CD4-positive, CD25-positive, alpha-beta regulatory T cell (primary cell): Measurements from ENCODE around the gene TMEM128. TPM values are rescaled to one million over a fixed set of nuclear protein-coding genes. Genes with fewer than 3 reads are reported as not detected.
"Not testable (repeated sequence)": the region's sequence is repeated elsewhere in the genome, so short reads cannot be mapped to it uniquely, and the experiment has no call there.

Experiments used
- ATAC-seq, 2 donors: fragments of 150-1000 bp; cut with Tn5 transposase; one replicate each; pipeline ENCODE4 v1.10.0; 2021; ENCODE audit warnings: low read depth in 2 of 2, moderate number of reproducible peaks in 2 of 2, moderate library complexity in 1 of 2
- DNase-seq, 3 donors: peaks; one replicate each; pipeline versions ENCODE4 v3.0.0 to v3.0.0-alpha.2; 2012 to 2022; ENCODE audit warnings: mixed read lengths in 1 of 3
- H3K27ac ChIP-seq: one replicate; pipeline ENCODE4 v1.7.0; 2013; ENCODE audit warnings: mild to moderate bottlenecking, low read length; ENCODE audit not compliant: insufficient read depth, poor library complexity, severe bottlenecking
- H3K27me3 ChIP-seq: one replicate; pipeline ENCODE4 v1.7.0; 2013; ENCODE audit warnings: low read length; ENCODE audit not compliant: control insufficient read depth, insufficient read depth
- H3K36me3 ChIP-seq: one replicate; pipeline ENCODE4 v1.7.0; 2013; ENCODE audit warnings: mild to moderate bottlenecking, low read length, moderate library complexity; ENCODE audit not compliant: control insufficient read depth, insufficient read depth
- H3K4me1 ChIP-seq: 2 replicates; pipeline ENCODE4 v1.7.0; 2013; ENCODE audit warnings: mild to moderate bottlenecking, low read length; ENCODE audit not compliant: insufficient read depth, control insufficient read depth, poor library complexity, severe bottlenecking
- H3K4me3 ChIP-seq: one replicate; pipeline ENCODE4 v1.7.0; 2013; ENCODE audit warnings: low read depth, mild to moderate bottlenecking, low read length, moderate library complexity
- H3K9me3 ChIP-seq, 2 experiments: 1 replicate in 1 of 2; 2 replicates in 1 of 2; pipeline ENCODE4 v1.7.0; 2013; ENCODE audit warnings: low read length in 2 of 2, mild to moderate bottlenecking in 1 of 2, moderate library complexity in 1 of 2; ENCODE audit not compliant: control insufficient read depth in 2 of 2
- H3K27ac Mint-ChIP-seq, 3 donors: one replicate each; pipeline ENCODE4 v1.8.0; 2020 to 2022; ENCODE audit warnings: mild to moderate bottlenecking in 3 of 3, mixed read lengths in 3 of 3, moderate library complexity in 2 of 3
- H3K27me3 Mint-ChIP-seq: one replicate; pipeline ENCODE4 v1.8.0; 2022; ENCODE audit warnings: mild to moderate bottlenecking, mixed read lengths
- H3K36me3 Mint-ChIP-seq: one replicate; pipeline ENCODE4 v1.8.0; 2020; ENCODE audit warnings: mixed read lengths
- H3K4me1 Mint-ChIP-seq, 4 donors: one replicate each; pipeline ENCODE4 v1.8.0; 2020 to 2022; ENCODE audit warnings: mixed read lengths in 4 of 4, mild to moderate bottlenecking in 1 of 4
- H3K4me3 Mint-ChIP-seq, 4 donors: one replicate each; pipeline ENCODE4 v1.8.0; 2020 to 2022; ENCODE audit warnings: mild to moderate bottlenecking in 4 of 4, mixed read lengths in 4 of 4, moderate library complexity in 3 of 4
- H3K9me3 Mint-ChIP-seq, 7 donors: one replicate each; pipeline ENCODE4 v1.8.0; 2020 to 2022; ENCODE audit warnings: mixed read lengths in 7 of 7, mild to moderate bottlenecking in 3 of 7, moderate library complexity in 2 of 7
- polyA plus RNA-seq, 4 donors: library from polyadenylated mRNA; unstranded; fragments of 300-500 nt; fragmentation: Illumina TruSeq; gene quantifications; one replicate each; pipeline ENCODE4 v1.2.3, GENCODE V29; 2021
- total RNA-seq: library from RNA; stranded (reverse); gene quantifications from one replicate; pipeline ENCODE4 v1.2.3, GENCODE V29; 2022

TMEM128 gene
- total and polyA plus RNA-seq, 5 donors from 2014 or later, result 7.4 to 43.8 (median 32.1) TPM

- ATAC-seq, H3K4me1 ChIP-seq, H3K9me3 Mint-ChIP-seq, H3K27ac ChIP-seq, H3K4me3 ChIP-seq, H3K36me3 Mint-ChIP-seq, H3K9me3 ChIP-seq, H3K4me1 Mint-ChIP-seq, H3K4me3 Mint-ChIP-seq, H3K27me3 ChIP-seq, H3K36me3 ChIP-seq, H3K27ac Mint-ChIP-seq, DNase-seq: not testable (repeated sequence)
- H3K27me3 Mint-ChIP-seq, result peaks cover 14% of the 10 kb centered on the region
These were observed 59.5 kb downstream of the TMEM128 start for GRCh38 chr4:4188557-4188956.

Other genes with a start within 250 kb of the TMEM128 start
- gene OTOP1, start 21.3 kb downstream of the TMEM128 start, total RNA-seq, result not detected
- not detected for gene OTOP1, start 21.3 kb downstream of the TMEM128 start, polyA plus RNA-seq
- gene LYAR, start 41.9 kb upstream of the TMEM128 start, total RNA-seq, result 14.3 TPM
- 10 to 100 TPM; 22.0 to 25.8 (median 23.1) TPM for gene LYAR, start 41.9 kb upstream of the TMEM128 start, polyA plus RNA-seq
- gene ZBTB49, start 42.0 kb upstream of the TMEM128 start, total RNA-seq, result 14.7 TPM
- gene ZBTB49, start 42.0 kb upstream of the TMEM128 start, polyA plus RNA-seq, result 1 to 10 TPM; 3.8 to 4.7 (median 4.0) TPM
- gene NSG1, start 138.9 kb upstream of the TMEM128 start, total RNA-seq, result 0.62 TPM
- 1 to 10 TPM; 1.5 to 4.6 (median 2.9) TPM for gene NSG1, start 138.9 kb upstream of the TMEM128 start, polyA plus RNA-seq